T-helper 17 cell (primary cell): ENCODE results near the gene CREB1. TPM values are rescaled to one million over a fixed set of nuclear protein-coding genes. Genes with fewer than 3 reads are reported as not detected.
"Not testable (repeated sequence)": the region's sequence is repeated elsewhere in the genome, so short reads cannot be mapped to it uniquely, and the experiment has no call there.

ENCODE experiments used
- ATAC-seq: fragments of 150-1000 bp; cut with Tn5 transposase; 2 replicates; pipeline ENCODE4 v1.10.0; 2021; ENCODE audit warnings: mild to moderate bottlenecking, moderate library complexity
- DNase-seq, 3 donors: peaks; one replicate each; pipeline versions ENCODE4 v3.0.0 to v3.0.0-alpha.2; 2020 to 2021
- H3K9me3 ChIP-seq: one replicate; pipeline ENCODE4 v1.7.0; 2013; ENCODE audit warnings: low read length, mild to moderate bottlenecking; ENCODE audit not compliant: control insufficient read depth, poor library complexity, severe bottlenecking
- H3K27ac Mint-ChIP-seq: one replicate; pipeline ENCODE4 v1.8.0; 2022; ENCODE audit warnings: mild to moderate bottlenecking, moderate library complexity, mixed read lengths
- H3K27me3 Mint-ChIP-seq: one replicate; pipeline ENCODE4 v1.8.0; 2022; ENCODE audit warnings: mixed read lengths
- H3K36me3 Mint-ChIP-seq: one replicate; pipeline ENCODE4 v1.8.0; 2022; ENCODE audit warnings: low read depth, mixed read lengths
- H3K4me1 Mint-ChIP-seq: one replicate; pipeline ENCODE4 v1.8.0; 2022; ENCODE audit warnings: mild to moderate bottlenecking, mixed read lengths
- H3K4me3 Mint-ChIP-seq: one replicate; pipeline ENCODE4 v1.8.0; 2022; ENCODE audit warnings: mild to moderate bottlenecking, moderate library complexity, mixed read lengths
- total RNA-seq, 4 donors: library from RNA in 2 of 4; stranded (reverse) in 2 of 4; gene quantifications; one replicate each; pipeline ENCODE4 v1.2.3 and lab custom pipeline; 2022 to 2026

Gene CREB1
- total RNA-seq, 2 donors from 2014 or later = 73.7 to 89.3 TPM

- peaks cover 6% of the 10 kb centered on the region for H3K4me1 Mint-ChIP-seq
- H3K27ac Mint-ChIP-seq = no peak overlapping the region
- H3K27me3 Mint-ChIP-seq = no peaks in the 10 kb centered on the region
- H3K9me3 ChIP-seq = no peaks in the 10 kb centered on the region
- DNase-seq (no peak), ATAC-seq (no peak)
- H3K4me3 Mint-ChIP-seq = no peak overlapping the region
- H3K36me3 Mint-ChIP-seq = peaks cover 4% of the 10 kb centered on the region
Measured at GRCh38 chr2:207494137-207494536, 35.6 kb upstream of the CREB1 start.

- not testable (repeated sequence) for H3K27me3 Mint-ChIP-seq, DNase-seq, H3K36me3 Mint-ChIP-seq, H3K4me3 Mint-ChIP-seq, H3K4me1 Mint-ChIP-seq, ATAC-seq, H3K27ac Mint-ChIP-seq, H3K9me3 ChIP-seq
Measured at GRCh38 chr2:207496936-207497335, 32.8 kb upstream of the CREB1 start.

- Mint-ChIP-seq H3K36me3 (peaks cover 4% of the 10 kb centered on the region), H3K27me3 (peaks cover 5% of the 10 kb centered on the region), H3K4me1 (peaks cover 13% of the 10 kb centered on the region), H3K27ac (no peak overlapping the region), H3K4me3 (no peak overlapping the region)
- DNase-seq = no peak
- H3K9me3 ChIP-seq = no peaks in the 10 kb centered on the region
- ATAC-seq = no peak
Measured at GRCh38 chr2:207497596-207497995, 32.2 kb upstream of the CREB1 start.

DNA sequence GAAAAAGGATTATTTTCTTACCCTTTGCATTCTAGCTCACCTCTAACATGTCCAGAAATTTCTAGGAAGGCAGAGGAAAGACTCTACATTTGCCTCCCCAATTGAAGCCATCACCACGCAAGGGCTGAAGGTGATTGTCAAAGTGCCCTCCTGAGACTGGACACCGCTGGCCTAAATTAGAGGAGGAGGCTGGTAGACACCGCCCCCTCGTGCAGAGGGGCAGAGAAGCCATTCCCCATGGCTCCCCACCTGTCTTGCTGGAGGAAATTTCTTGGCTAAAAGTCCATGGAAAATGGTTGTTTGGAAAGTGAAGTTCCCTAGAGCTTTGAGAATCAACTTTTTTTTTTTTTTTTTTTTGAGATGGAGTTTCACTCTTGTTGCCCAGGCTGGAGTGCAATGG lies 31.3 kb upstream of the CREB1 start:
- no peaks in the 10 kb centered on the region for H3K9me3 ChIP-seq
- peaks cover 4% of the 10 kb centered on the region for H3K36me3 Mint-ChIP-seq
- no peak overlapping the region for H3K4me3 Mint-ChIP-seq
- peaks cover 5% of the 10 kb centered on the region for H3K27me3 Mint-ChIP-seq
- H3K4me1 Mint-ChIP-seq = peaks cover 12% of the 10 kb centered on the region
- ATAC-seq = no peak
- no peak overlapping the region for H3K27ac Mint-ChIP-seq
- DNase-seq = no peak

- Mint-ChIP-seq H3K27ac (no peak overlapping the region), H3K4me1 (peaks cover 15% of the 10 kb centered on the region), H3K4me3 (no peak overlapping the region), H3K27me3 (peaks cover 5% of the 10 kb centered on the region), H3K36me3 (peaks cover 4% of the 10 kb centered on the region)
- H3K9me3 ChIP-seq = no peaks in the 10 kb centered on the region
- ATAC-seq = no peak
- no peak for DNase-seq
Measured at GRCh38 chr2:207499114-207499513, 30.6 kb upstream of the CREB1 start.

- H3K4me1 Mint-ChIP-seq = peaks cover 32% of the 10 kb centered on the region
- ATAC-seq = no peak
- H3K9me3 ChIP-seq = no peaks in the 10 kb centered on the region
- no peak for DNase-seq
- no peak overlapping the region for H3K4me3 Mint-ChIP-seq
- no peak overlapping the region for H3K27ac Mint-ChIP-seq
- H3K27me3 Mint-ChIP-seq = peaks cover 5% of the 10 kb centered on the region
- peaks cover 4% of the 10 kb centered on the region for H3K36me3 Mint-ChIP-seq
Measured at GRCh38 chr2:207501802-207502576, 27.8 kb upstream of the CREB1 start.

- DNase-seq (no peak), ATAC-seq (peak; percentile 59)
- Mint-ChIP-seq H3K4me1 (peaks cover 33% of the 10 kb centered on the region), H3K36me3 (peaks cover 3% of the 10 kb centered on the region), H3K4me3 (no peak overlapping the region), H3K27me3 (peaks cover 5% of the 10 kb centered on the region), H3K27ac (no peak overlapping the region)
- no peaks in the 10 kb centered on the region for H3K9me3 ChIP-seq
Measured at GRCh38 chr2:207502577-207503198, 27.1 kb upstream of the CREB1 start.

GRCh38 chr2:207503234-207503633 lies 26.5 kb upstream of the CREB1 start:
- peaks cover 33% of the 10 kb centered on the region for H3K4me1 Mint-ChIP-seq
- peaks cover 5% of the 10 kb centered on the region for H3K27me3 Mint-ChIP-seq
- H3K4me3 Mint-ChIP-seq = no peak overlapping the region
- H3K27ac Mint-ChIP-seq = no peak overlapping the region
- H3K36me3 Mint-ChIP-seq = no peaks in the 10 kb centered on the region
- no peaks in the 10 kb centered on the region for H3K9me3 ChIP-seq
- ATAC-seq (peak; percentile 13), DNase-seq (no peak)

- Mint-ChIP-seq H3K4me3 (no peak overlapping the region), H3K36me3 (no peaks in the 10 kb centered on the region), H3K27ac (no peak overlapping the region), H3K27me3 (peaks cover 5% of the 10 kb centered on the region), H3K4me1 (peaks cover 30% of the 10 kb centered on the region)
- H3K9me3 ChIP-seq = no peaks in the 10 kb centered on the region
- ATAC-seq (no peak), DNase-seq (no peak)
Measured at GRCh38 chr2:207504513-207505170, 25.1 kb upstream of the CREB1 start.

- H3K27ac Mint-ChIP-seq = no peak overlapping the region
- no peak for DNase-seq
- H3K4me1 Mint-ChIP-seq = peaks cover 30% of the 10 kb centered on the region
- peak overlapping the region; percentile 7 for H3K4me3 Mint-ChIP-seq
- H3K36me3 Mint-ChIP-seq = no peaks in the 10 kb centered on the region
- H3K9me3 ChIP-seq = no peaks in the 10 kb centered on the region
- H3K27me3 Mint-ChIP-seq = peaks cover 5% of the 10 kb centered on the region
- no peak for ATAC-seq
Measured at GRCh38 chr2:207505171-207505570, 24.6 kb upstream of the CREB1 start.

GRCh38 chr2:207505728-207506127 lies 24.0 kb upstream of the CREB1 start:
- H3K27ac Mint-ChIP-seq = peak overlapping the region; percentile 76
- no peaks in the 10 kb centered on the region for H3K36me3 Mint-ChIP-seq
- H3K4me3 Mint-ChIP-seq = peak overlapping the region; percentile 68
- peak; percentile 32 for ATAC-seq
- H3K9me3 ChIP-seq = no peaks in the 10 kb centered on the region
- DNase-seq = no peak
- H3K4me1 Mint-ChIP-seq = peaks cover 27% of the 10 kb centered on the region
- peaks cover 5% of the 10 kb centered on the region for H3K27me3 Mint-ChIP-seq

DNA sequence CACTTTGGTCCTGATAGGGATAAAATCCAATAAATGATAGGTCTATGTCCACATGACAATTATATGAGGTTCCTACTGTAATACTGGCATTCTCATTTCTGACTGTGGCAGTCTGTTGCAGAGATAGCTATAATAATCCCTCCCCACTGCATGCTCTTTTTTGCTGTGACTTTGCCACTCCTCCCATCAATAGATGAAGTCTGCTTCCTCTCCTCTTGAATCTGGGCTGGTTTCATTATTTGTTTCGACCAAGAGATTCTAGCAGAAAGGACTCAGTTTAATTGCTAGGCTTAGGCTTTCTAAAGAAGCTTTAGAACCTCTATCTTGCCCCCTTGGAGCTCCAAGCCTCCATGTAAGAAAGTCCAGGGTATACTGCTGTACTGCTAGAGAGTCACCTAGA lies 23.3 kb upstream of the CREB1 start:
- H3K9me3 ChIP-seq = no peaks in the 10 kb centered on the region
- Mint-ChIP-seq H3K36me3 (no peaks in the 10 kb centered on the region), H3K27ac (peak overlapping the region; percentile 76), H3K4me3 (peak overlapping the region; percentile 80), H3K27me3 (peaks cover 5% of the 10 kb centered on the region), H3K4me1 (peaks cover 27% of the 10 kb centered on the region)
- no peak for DNase-seq
- ATAC-seq = peak; percentile 15

- H3K27ac Mint-ChIP-seq = no peak overlapping the region
- H3K36me3 Mint-ChIP-seq = peaks cover 3% of the 10 kb centered on the region
- H3K4me3 Mint-ChIP-seq = no peak overlapping the region
- DNase-seq (no peak), ATAC-seq (no peak)
- H3K27me3 Mint-ChIP-seq = no peaks in the 10 kb centered on the region
- no peaks in the 10 kb centered on the region for H3K9me3 ChIP-seq
- H3K4me1 Mint-ChIP-seq = peaks cover 16% of the 10 kb centered on the region
Measured at GRCh38 chr2:207510148-207510547, 19.6 kb upstream of the CREB1 start.
